HG03095 (cell line): ENCODE data around the gene MOB2.
"Not testable (repeated sequence)": the region's sequence is repeated elsewhere in the genome, so short reads cannot be mapped to it uniquely, and the experiment has no call there.

Experiments used
- ATAC-seq: cut with Tn5 transposase; IDR thresholded peaks from one replicate; pipeline ENCODE4 v1.9.1; 2021; ENCODE audit warnings: moderate library complexity; ENCODE audit not compliant: unreplicated experiment

MOB2 gene

DNA sequence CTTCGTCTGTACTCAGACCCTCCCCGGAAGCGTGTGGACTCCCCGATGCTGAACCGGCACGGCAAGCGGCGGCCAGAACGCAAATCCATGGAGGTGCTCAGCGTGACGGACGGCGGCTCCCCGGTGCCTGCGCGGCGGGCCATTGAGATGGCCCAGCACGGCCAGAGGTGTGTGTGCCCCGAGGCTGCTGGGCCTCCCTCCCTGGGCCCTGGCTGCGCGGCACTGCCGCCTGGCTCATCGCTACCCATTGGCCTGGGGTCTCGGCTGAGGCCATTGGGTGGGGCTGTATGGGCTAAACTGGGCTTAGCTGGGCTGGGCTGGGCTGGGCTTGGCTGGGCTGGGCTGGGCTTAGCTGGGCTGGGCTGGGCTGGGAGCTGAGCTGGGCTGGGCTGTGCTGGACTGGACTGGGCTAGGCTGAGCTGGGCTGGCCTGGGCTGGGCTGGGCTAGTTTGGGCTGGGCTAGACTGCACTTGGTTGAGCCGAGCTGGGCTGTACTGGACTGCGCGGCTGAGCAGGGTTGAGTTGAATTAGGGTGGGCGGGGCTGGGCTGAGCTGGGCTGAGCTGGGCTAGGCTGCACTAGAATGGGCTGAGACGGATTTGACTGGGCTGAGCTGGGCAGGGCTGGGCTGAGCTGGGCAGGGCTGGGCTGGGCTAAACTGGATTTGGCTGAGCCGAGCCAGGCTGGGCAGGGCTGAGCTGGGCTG, 40.7 kb downstream of the MOB2 start:
- ATAC-seq = no peak

DNA sequence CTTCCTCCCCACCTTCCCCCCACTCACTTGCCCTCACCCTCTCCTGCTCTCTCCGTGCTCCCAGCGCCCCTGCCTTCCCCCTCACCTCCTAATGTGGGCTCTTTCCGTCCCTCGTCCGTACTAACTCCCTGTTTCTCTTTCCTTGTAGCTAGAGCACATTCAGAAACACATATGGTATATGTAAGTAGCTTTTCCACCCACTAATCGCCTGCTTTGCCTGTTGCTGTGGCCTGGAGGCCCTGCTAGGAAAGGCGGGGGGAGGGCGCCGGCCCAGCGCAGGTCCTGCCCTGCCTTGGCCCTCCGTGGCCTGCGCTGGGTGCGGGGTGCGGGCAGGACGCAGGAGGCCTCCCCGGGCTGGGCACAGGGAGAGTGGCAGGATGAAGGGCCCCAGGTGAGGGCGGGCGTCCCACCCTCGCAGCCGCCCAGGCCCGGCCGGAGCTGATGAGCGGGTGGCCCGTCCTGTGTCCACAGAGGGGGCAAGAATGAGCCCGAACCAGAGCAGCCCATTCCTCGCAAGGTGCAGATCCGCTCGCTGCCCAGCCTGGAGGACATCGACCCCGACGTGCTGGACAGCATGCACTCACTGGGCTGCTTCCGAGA, 41.7 kb downstream of the MOB2 start:
- no peak for ATAC-seq

- ATAC-seq = no peak
These were observed 42.3 kb downstream of the MOB2 start for GRCh38 chr11:1444321-1444720.

GRCh38 chr11:1443737-1444136, 42.8 kb downstream of the MOB2 start:
- ATAC-seq = no peak

DNA sequence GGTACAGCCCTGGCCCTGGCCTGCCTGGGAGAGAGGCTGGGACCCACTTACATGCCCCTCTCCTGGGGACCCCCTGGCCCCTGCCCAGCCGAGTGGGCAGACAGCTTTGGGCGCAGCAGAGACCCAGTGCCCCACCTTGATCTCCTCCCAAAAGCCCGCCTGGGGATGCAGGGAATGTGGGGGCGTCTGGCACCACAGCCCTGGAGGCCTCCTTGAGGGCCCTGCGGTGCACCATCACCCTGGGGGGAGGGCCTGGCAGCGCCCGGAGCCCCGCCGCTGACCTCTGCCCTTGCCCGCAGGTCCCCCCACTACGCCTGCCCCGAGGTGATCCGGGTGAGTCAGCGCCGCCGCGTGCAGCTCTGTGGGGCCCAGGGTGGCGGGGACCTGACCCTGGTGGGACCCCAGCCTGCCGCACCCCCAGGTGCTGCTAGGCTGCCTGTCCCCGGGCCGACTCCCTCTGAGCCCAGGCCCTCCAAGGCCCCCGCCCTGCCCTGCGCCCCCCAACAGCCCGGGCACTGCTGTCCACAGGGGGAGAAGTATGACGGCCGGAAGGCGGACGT, 43.7 kb downstream of the MOB2 start:
- ATAC-seq = no peak

- ATAC-seq = no peak
These were observed 44.4 kb downstream of the MOB2 start for GRCh38 chr11:1442163-1442562.

- no peak for ATAC-seq
These were observed 46.1 kb downstream of the MOB2 start for GRCh38 chr11:1440496-1440895.

DNA sequence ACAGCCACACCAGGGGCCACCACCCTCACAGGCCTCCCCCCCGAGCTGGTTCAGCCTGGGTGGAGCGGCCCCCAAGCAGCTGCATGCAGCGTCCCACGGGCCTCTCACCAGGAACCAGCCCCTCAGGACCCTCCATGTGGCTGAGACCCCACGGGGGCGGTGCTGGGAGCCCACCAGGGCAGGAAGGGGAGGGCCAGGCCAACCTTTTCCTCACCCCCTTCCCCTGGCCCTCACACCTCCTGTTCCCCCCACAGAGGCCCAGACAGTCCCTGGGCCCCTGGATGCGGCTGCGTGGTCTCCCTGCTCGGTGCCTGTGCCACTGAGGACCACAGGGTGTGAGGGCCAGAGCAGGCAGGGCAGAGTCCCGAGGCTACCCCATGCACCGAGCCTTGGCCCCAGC, 46.5 kb downstream of the MOB2 start:
- no peak for ATAC-seq

- ATAC-seq = no peak
These were observed 47.2 kb downstream of the MOB2 start for GRCh38 chr11:1439341-1439740.

DNA sequence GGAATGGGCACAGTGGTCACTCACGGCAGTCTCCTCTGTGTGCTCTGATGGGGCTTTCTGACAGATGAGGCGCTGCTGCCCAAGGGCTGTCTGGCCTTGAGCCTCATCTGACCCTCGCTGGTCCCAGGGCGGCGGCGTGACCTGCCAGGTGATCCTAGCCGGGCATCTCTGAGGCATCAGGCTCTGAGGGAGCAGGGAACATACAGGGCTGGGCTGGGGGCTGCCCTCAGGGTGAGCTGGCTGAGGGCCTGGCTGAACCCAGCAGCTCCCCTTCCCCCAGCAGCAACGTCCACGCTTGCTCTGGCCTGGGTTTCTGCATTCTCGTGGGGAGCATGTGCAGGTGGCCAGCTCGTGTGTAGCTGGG, 47.6 kb downstream of the MOB2 start:
- ATAC-seq = no peak

- no peak for ATAC-seq
These were observed 48.2 kb downstream of the MOB2 start for GRCh38 chr11:1438261-1438966.

GRCh38 chr11:1437500-1437899, 49.1 kb downstream of the MOB2 start:
- no peak for ATAC-seq

GRCh38 chr11:1436468-1437039, 50.0 kb downstream of the MOB2 start:
- no peak for ATAC-seq

DNA sequence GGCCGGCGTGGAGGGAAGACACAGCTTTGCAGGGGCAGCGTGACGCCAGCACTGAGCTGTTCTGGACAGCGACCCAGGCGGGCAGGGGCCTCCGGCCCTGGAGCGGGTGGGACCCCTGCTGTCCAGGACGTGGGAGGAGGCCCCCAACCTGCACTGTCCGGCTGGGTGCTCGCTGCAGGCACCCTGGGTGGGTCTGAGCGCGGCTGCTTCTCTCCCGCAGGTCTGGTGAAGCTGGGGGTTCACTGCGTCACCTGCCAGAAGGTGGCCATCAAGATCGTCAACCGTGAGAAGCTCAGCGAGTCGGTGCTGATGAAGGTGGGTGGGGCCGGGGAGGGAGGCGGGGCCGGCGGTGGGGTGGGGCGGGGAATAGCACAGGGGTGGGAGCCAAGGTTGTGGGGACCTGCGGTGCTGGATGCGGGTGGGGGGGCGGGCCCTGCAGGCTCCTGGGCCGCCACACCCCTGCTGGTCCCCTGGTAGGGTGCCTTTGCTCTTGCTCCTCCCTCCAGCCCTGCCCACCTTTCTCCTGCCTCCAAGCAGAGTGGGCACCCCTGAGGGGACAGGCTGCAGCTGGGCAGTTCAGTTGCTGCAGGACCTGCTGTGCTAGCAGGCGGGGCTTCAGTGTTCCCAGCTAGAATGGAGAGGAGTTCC, 50.6 kb downstream of the MOB2 start:
- no peak for ATAC-seq

- not testable (repeated sequence) for ATAC-seq
These were observed 51.1 kb downstream of the MOB2 start for GRCh38 chr11:1435479-1435819.

- no peak for ATAC-seq
These were observed 52.5 kb downstream of the MOB2 start for GRCh38 chr11:1433977-1434640.

GRCh38 chr11:1433568-1433967, 53.0 kb downstream of the MOB2 start:
- ATAC-seq = no peak

GRCh38 chr11:1428762-1429316, 57.7 kb downstream of the MOB2 start:
- ATAC-seq = no peak

- ATAC-seq = no peak
These were observed 61.1 kb downstream of the MOB2 start for GRCh38 chr11:1425439-1425838.

DNA sequence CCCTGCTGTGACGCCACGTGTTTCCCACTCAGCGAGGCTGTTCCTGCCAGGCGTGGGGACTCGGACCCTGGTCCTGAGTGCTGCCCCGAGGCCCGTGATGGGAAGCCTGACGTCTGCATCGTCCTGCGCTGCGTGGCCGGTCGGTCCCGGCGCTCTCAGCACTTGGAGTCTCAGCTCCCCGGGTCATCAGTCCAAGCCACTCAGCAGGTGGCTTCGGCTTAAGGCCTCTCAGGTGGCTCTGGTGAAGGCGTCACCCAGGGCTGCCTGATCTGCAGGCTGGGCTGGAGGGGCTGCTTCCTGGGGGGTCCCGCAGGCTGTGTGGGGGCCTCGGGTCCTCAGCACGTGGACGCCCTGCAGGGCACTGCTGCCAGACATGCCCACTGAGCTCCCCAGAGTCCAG, 61.6 kb downstream of the MOB2 start:
- ATAC-seq = no peak
